NCI-H82 treated with DMSO at 0.1 percent for 48 hours (cell line): Measurements from ENCODE around the gene DHX40.
"Not testable (repeated sequence)": the region's sequence is repeated elsewhere in the genome, so short reads cannot be mapped to it uniquely, and the experiment has no call there.

ENCODE experiments used
- DNase-seq: peaks from one replicate; lab custom pipeline; 2025; ENCODE audit not compliant: unreplicated experiment; lab: John Stamatoyannopoulos, UW

DHX40 gene

GRCh38 chr17:59558039-59558438 lies 7.4 kb upstream of the DHX40 start:
- no peak for DNase-seq

GRCh38 chr17:59558953-59559352 lies 6.5 kb upstream of the DHX40 start:
- no peak for DNase-seq

- DNase-seq, result peak; percentile 3
These were observed 4.4 kb upstream of the DHX40 start for GRCh38 chr17:59561042-59561441.

DNA sequence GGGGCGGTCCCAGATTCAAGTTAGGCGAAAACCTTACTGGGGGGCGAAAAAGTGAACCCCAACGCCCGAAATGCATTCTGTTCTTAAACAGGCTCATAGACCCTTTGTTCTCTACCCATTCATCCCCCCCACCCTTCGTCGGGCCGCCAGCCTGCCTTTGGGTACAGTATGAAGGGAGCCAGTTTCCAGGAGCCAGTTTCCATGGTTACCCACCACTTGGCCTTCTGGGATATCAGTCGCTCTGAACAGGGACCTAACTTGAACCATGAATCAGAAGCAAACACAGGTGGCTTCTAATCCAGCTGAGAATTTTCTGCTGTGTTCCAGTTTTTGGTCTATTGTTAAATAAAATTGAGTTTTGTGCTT lies 532 bp downstream of the DHX40 start:
- DNase-seq, result peak; percentile 37

DNA sequence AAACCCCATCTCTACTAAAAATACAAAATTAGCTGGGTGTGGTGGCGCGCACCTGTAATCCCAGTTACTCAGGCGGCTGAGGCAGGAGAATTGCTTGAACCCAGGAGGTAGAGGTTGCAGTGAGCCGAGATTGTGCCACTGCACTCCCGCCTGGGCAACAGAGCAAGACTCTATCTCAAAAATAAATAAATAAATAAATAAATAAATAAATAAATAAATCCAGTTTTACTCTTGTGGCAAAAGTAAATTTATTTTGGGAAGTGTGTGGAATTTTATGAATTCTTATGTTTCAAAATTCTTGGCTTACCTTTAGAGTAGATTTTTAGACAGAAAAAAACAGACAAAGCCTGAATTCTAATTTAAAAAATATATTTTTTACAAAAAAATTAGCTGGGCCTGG lies 3.7 kb downstream of the DHX40 start:
- not testable (repeated sequence) for DNase-seq

DNA sequence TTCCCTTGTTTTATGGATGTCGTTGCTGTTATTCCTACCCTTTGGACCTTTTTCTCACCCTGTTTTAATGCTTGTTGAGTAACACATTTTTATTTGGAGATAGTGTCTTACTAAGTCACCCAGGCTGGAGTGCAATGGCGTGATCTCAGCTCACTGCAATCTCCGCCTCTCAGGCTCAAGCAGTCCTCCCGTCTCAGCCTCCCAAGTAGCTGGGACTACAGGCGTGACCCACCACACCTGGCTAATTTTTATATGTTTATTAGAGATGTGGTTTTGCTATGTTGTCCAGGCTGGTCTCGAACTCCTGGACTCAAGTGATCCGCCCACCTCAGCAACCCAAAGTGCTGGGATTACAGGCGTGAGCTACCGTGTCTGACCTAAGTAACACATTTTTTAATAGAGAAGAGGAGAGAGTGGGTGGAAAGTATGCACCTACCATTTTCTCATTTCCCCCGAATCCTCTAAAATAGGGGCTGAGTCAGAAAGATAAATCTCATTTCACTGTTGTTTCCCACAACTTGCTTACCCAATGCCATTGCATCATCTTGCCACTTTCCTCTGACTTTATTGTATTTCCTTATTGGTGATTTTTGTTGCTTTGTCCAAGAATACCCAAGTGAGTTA lies 7.0 kb downstream of the DHX40 start:
- DNase-seq, result no peak

GRCh38 chr17:59584168-59584567 lies 18.8 kb downstream of the DHX40 start:
- DNase-seq, result not testable (repeated sequence)

GRCh38 chr17:59600169-59600568 lies 34.8 kb downstream of the DHX40 start:
- no peak for DNase-seq

- DNase-seq, result no peak
These were observed 35.7 kb downstream of the DHX40 start for GRCh38 chr17:59601130-59601529.

- no peak for DNase-seq
These were observed 41.7 kb downstream of the DHX40 start for GRCh38 chr17:59607061-59607460.

DNA sequence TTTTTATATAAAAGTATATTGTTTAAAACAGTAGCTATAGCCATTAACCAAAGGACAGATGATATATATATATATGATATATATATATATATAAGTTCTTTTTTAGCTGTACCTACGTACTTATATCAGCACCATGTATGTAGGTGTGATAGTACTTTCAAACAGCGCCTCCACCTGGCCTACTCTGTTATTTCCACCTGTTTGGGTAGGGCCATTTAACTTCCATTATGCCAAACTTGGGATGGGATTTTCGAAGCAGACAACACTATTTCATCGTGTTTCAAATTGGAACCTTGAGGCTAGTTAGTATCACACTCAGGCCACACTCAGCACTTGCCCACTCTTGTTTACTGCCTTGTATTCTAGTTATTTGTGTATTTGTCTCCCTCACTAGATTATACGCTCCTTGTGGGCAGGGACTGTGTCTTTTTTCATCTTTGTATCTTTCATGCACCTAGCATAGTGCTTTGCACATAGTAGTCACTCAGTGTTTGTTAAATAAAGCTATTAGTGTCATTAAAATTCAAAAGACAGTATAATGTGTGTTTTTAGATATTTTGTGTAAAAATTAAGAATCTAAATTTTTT lies 42.5 kb downstream of the DHX40 start:
- no peak for DNase-seq

DNA sequence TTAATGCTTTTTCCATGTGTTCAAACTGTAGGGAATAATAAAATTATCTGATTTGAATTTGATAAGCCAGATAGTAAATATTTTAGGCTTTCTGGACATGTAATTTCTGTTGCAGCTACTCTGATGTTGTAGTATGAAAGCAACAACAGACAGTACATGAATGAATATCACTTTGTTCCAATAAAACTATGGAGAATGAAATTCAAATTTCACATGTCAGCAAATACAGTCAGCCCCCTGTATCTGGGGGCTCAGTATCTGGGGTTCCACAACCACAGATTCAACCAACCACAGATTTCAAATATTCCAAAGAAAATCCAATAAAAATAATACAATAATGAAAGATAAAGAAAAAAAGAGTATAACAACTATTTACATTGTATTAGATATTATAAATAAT lies 46.1 kb downstream of the DHX40 start:
- DNase-seq, result no peak

- no peak for DNase-seq
These were observed 51.0 kb downstream of the DHX40 start for GRCh38 chr17:59616253-59616920.

DNA sequence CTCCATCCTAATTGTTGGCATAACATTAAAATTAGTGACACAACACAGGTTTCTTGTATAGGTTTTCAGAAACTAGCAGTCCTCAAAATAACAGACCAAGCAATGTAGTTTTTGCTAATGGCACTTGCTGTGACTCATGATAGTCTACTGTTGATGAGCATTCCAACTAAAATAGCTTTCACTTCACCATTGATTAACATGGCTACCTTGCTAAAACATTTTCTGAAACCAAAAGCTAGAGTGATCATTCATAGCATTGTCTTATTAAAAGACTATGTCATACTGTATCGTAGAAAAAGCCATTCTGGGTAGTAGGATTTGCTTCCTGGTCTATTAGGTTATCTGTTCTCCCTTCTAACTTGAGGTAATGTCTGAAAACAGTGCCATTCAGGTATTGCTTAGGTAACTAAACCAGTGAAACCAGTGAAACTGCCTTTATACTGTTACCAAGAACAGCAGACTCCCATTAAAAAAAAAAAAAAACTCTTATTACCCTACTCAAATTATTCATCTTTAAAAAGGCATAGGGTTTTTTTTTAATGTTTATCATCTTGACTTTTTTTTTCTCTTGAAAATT lies 51.8 kb downstream of the DHX40 start:
- no peak for DNase-seq

DNA sequence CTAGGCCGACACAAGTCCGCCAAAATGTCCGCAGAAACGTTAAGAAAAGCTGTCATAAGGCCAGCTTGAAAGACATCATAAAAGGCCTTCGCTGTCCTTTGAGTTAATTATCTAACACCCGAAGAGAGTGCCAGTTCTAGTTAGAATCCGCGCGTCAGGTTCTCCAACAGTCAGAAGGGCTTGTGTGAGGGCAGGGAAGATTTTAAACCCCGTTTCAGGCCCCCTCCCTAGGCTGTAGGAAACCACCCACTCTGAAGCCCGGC lies 53.6 kb downstream of the DHX40 start:
- DNase-seq, result no peak

- DNase-seq, result peak; percentile 89
These were observed 54.1 kb downstream of the DHX40 start, which contains the start of gene CLTC for GRCh38 chr17:59619298-59620063. Gene CLTC (plus strand): TSS chr17:59619895. CDS start chr17:59620132, 237 bp downstream.

- no peak for DNase-seq
These were observed 54.6 kb downstream of the DHX40 start for GRCh38 chr17:59620064-59620359.

- peak; percentile 54 for DNase-seq
These were observed 55.3 kb downstream of the DHX40 start for GRCh38 chr17:59620518-59621259.

GRCh38 chr17:59621771-59622170 lies 56.4 kb downstream of the DHX40 start:
- DNase-seq, result no peak

DNA sequence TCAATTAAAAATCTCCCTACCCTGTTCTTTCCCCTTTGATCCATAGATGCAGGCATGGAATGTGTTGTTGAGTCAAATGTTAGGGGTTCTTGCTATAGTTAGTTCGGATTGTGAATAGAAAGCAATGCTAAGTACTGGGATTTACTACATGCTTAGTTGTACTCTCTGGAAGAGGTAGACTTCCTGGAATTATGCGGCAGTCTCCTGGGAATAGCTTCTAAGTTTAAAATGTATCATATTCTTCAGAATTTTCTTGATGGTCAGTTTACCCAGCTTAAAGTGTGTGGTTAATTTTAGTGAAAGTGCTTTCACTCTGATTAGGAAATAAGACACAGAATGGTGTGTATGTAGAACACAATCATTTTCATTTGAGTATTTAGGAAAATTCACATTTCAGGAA lies 57.7 kb downstream of the DHX40 start:
- DNase-seq, result no peak

GRCh38 chr17:59626756-59627155 lies 61.3 kb downstream of the DHX40 start:
- no peak for DNase-seq
